Trophoblast cell (in vitro differentiated cells and primary cell): ENCODE results near the gene SKI.

Source experiments
- DNase-seq, 2 donors: peaks; one replicate each; pipeline ENCODE4 v3.0.0-alpha.2; 2016
- H2AFZ ChIP-seq: 2 replicates; pipeline ENCODE4 v1.6.1; 2013; ENCODE audit warnings: low read length, moderate library complexity, mild to moderate bottlenecking; ENCODE audit not compliant: insufficient read depth, poor library complexity
- H2AK5ac ChIP-seq: 2 replicates; pipeline ENCODE4 v1.6.1; 2013; ENCODE audit warnings: mild to moderate bottlenecking, low read length
- H2BK120ac ChIP-seq: 2 replicates; pipeline ENCODE4 v1.6.1; 2013; ENCODE audit warnings: low read length, mild to moderate bottlenecking, moderate library complexity; ENCODE audit not compliant: insufficient read depth, poor library complexity
- H2BK12ac ChIP-seq: 2 replicates; pipeline ENCODE4 v1.6.1; 2013; ENCODE audit warnings: mild to moderate bottlenecking, low read length, moderate library complexity
- H2BK5ac ChIP-seq: 2 replicates; pipeline ENCODE4 v1.6.1; 2013; ENCODE audit warnings: low read length, low read depth, moderate library complexity, mild to moderate bottlenecking; ENCODE audit not compliant: poor library complexity
- H3K14ac ChIP-seq: 2 replicates; pipeline ENCODE4 v1.6.1; 2013; ENCODE audit warnings: mild to moderate bottlenecking, low read length
- H3K18ac ChIP-seq: 2 replicates; pipeline ENCODE4 v1.6.1; 2013; ENCODE audit warnings: mild to moderate bottlenecking, low read length
- H3K23ac ChIP-seq: 2 replicates; pipeline ENCODE4 v1.6.1; 2013; ENCODE audit warnings: low read length
- H3K27ac ChIP-seq: 2 replicates; pipeline ENCODE4 v1.5.1; 2013; ENCODE audit warnings: low read depth, mild to moderate bottlenecking, inconsistent platforms, low read length, moderate library complexity
- H3K27me3 ChIP-seq: 2 replicates; pipeline ENCODE4 v1.6.1; 2013; ENCODE audit warnings: inconsistent platforms, mild to moderate bottlenecking, low read length, moderate library complexity; ENCODE audit not compliant: insufficient read depth
- H3K36me3 ChIP-seq, 2 experiments: 1 replicate in 1 of 2; 2 replicates in 1 of 2; pipeline ENCODE4 v1.6.1; 2013; ENCODE audit warnings: low read length in 2 of 2, mild to moderate bottlenecking in 2 of 2, moderate library complexity in 1 of 2; ENCODE audit not compliant: insufficient read depth in 2 of 2, control insufficient read depth in 1 of 2
- H3K4ac ChIP-seq: 2 replicates; pipeline ENCODE4 v1.6.1; 2013; ENCODE audit warnings: low read depth, mild to moderate bottlenecking, low read length, moderate library complexity
- H3K4me1 ChIP-seq, 2 experiments: 1 replicate in 1 of 2; 2 replicates in 1 of 2; pipeline ENCODE4 v1.6.1; 2013; ENCODE audit warnings: low read length in 2 of 2, mild to moderate bottlenecking in 2 of 2, moderate library complexity in 1 of 2; ENCODE audit not compliant: insufficient read depth in 2 of 2, control insufficient read depth in 1 of 2
- H3K4me2 ChIP-seq: 2 replicates; pipeline ENCODE4 v1.6.1; 2013; ENCODE audit warnings: inconsistent platforms, mild to moderate bottlenecking, low read length, moderate library complexity
- H3K4me3 ChIP-seq: 2 replicates; pipeline ENCODE4 v1.5.1; 2013; ENCODE audit warnings: mild to moderate bottlenecking, low read depth, low read length, inconsistent platforms
- H3K79me1 ChIP-seq: one replicate; pipeline ENCODE4 v1.6.1; 2013; ENCODE audit warnings: low read length
- H3K79me2 ChIP-seq: 2 replicates; pipeline ENCODE4 v1.6.1; 2013; ENCODE audit warnings: low read length, mild to moderate bottlenecking; ENCODE audit not compliant: control insufficient read depth, insufficient read depth, poor library complexity
- H3K9ac ChIP-seq: 2 replicates; pipeline ENCODE4 v1.6.1; 2013; ENCODE audit warnings: mild to moderate bottlenecking, low read length
- H3K9me3 ChIP-seq: 2 replicates; pipeline ENCODE4 v1.6.1; 2013; ENCODE audit warnings: low read depth, mild to moderate bottlenecking, control low read depth, inconsistent platforms, low read length; ENCODE audit not compliant: insufficient read depth
- H4K12ac ChIP-seq: 2 replicates; pipeline ENCODE4 v1.6.1; 2013; ENCODE audit warnings: low read depth, mild to moderate bottlenecking, low read length, moderate library complexity
- H4K8ac ChIP-seq: 2 replicates; pipeline ENCODE4 v1.6.1; 2013; ENCODE audit warnings: low read depth, mild to moderate bottlenecking, low read length, moderate library complexity
- H4K91ac ChIP-seq: one replicate; pipeline ENCODE4 v1.6.1; 2013; ENCODE audit warnings: low read depth, mild to moderate bottlenecking, low read length, moderate library complexity
- WGBS: extraction: QIAGEN DNeasy Blood & Tissue Kit; methylation state at CpG from one replicate; pipeline ENCODE4 v1.1.7; 2013; ENCODE audit warnings: missing lambda C conversion rate; ENCODE audit not compliant: insufficient read length, insufficient coverage; ENCODE audit errors: extremely low coverage; 5-methylcytosine and 5-hydroxymethylcytosine counted together

The SKI gene

GRCh38 chr1:2349806-2350205, 121.7 kb downstream of the SKI start:
- Histone ChIP-seq H4K8ac (no peak overlapping the region), H3K4me2 (no peak overlapping the region), H3K36me3 (no peaks in the 10 kb centered on the region), H3K27ac (no peak overlapping the region), H2BK5ac (no peak overlapping the region), H4K91ac (no peak overlapping the region), H2BK120ac (no peak overlapping the region), H2AK5ac (no peak overlapping the region), H3K27me3 (no peaks in the 10 kb centered on the region), H3K4me3 (no peak overlapping the region), H3K4ac (no peak overlapping the region), H3K9ac (no peak overlapping the region), H3K4me1 (no peaks in the 10 kb centered on the region), H4K12ac (no peak overlapping the region), H3K79me1 (no peaks in the 10 kb centered on the region), H3K23ac (no peak overlapping the region), H2AFZ (no peak overlapping the region), H3K79me2 (no peaks in the 10 kb centered on the region), H3K14ac (no peak overlapping the region), H3K9me3 (peaks cover 5% of the 10 kb centered on the region), H3K18ac (no peak overlapping the region), H2BK12ac (no peak overlapping the region)
- DNase-seq: no peak
- WGBS: no CpG with 5 or more reads among the region's 9 CpGs

- H4K12ac ChIP-seq: no peak overlapping the region
- H3K14ac ChIP-seq: no peak overlapping the region
- H2BK12ac ChIP-seq: no peak overlapping the region
- no peaks in the 10 kb centered on the region for H3K79me1 ChIP-seq
- H3K9ac ChIP-seq: peak overlapping the region; percentile 17
- H3K4me1 ChIP-seq: no peaks in the 10 kb centered on the region
- WGBS: no CpG with 5 or more reads among the region's 10 CpGs
- H3K9me3 ChIP-seq: peaks cover 2% of the 10 kb centered on the region
- H3K27me3 ChIP-seq: no peaks in the 10 kb centered on the region
- no peak overlapping the region for H2BK5ac ChIP-seq
- H3K4me2 ChIP-seq: no peak overlapping the region
- H4K8ac ChIP-seq: no peak overlapping the region
- no peak for DNase-seq
- no peak overlapping the region for H2AFZ ChIP-seq
- no peak overlapping the region for H2BK120ac ChIP-seq
- H4K91ac ChIP-seq: no peak overlapping the region
- no peak overlapping the region for H2AK5ac ChIP-seq
- no peak overlapping the region for H3K23ac ChIP-seq
- no peak overlapping the region for H3K27ac ChIP-seq
- H3K4ac ChIP-seq: no peak overlapping the region
- no peak overlapping the region for H3K4me3 ChIP-seq
- H3K79me2 ChIP-seq: no peaks in the 10 kb centered on the region
- H3K36me3 ChIP-seq: no peaks in the 10 kb centered on the region
- no peak overlapping the region for H3K18ac ChIP-seq
Observed at GRCh38 chr1:2350501-2350900, 122.4 kb downstream of the SKI start.

GRCh38 chr1:2350911-2351655, 123.0 kb downstream of the SKI start:
- H2BK5ac ChIP-seq: no peak overlapping the region
- H3K79me2 ChIP-seq: no peaks in the 10 kb centered on the region
- H3K23ac ChIP-seq: no peak overlapping the region
- H3K9ac ChIP-seq: peak overlapping the region; percentile 17
- H3K4me1 ChIP-seq: no peaks in the 10 kb centered on the region
- H4K12ac ChIP-seq: no peak overlapping the region
- H3K4ac ChIP-seq: no peak overlapping the region
- no peaks in the 10 kb centered on the region for H3K27me3 ChIP-seq
- H3K18ac ChIP-seq: no peak overlapping the region
- no peaks in the 10 kb centered on the region for H3K36me3 ChIP-seq
- no peaks in the 10 kb centered on the region for H3K79me1 ChIP-seq
- no peak overlapping the region for H2BK12ac ChIP-seq
- H4K8ac ChIP-seq: no peak overlapping the region
- H3K9me3 ChIP-seq: no peaks in the 10 kb centered on the region
- no peak for DNase-seq
- WGBS: no CpG with 5 or more reads among the region's 31 CpGs
- H3K14ac ChIP-seq: no peak overlapping the region
- no peak overlapping the region for H2BK120ac ChIP-seq
- no peak overlapping the region for H4K91ac ChIP-seq
- H2AK5ac ChIP-seq: no peak overlapping the region
- no peak overlapping the region for H2AFZ ChIP-seq
- no peak overlapping the region for H3K4me3 ChIP-seq
- H3K27ac ChIP-seq: no peak overlapping the region
- H3K4me2 ChIP-seq: no peak overlapping the region

GRCh38 chr1:2351723-2352122, 123.6 kb downstream of the SKI start:
- H4K91ac ChIP-seq: no peak overlapping the region
- H3K36me3 ChIP-seq: no peaks in the 10 kb centered on the region
- no peak overlapping the region for H3K4me3 ChIP-seq
- no peak overlapping the region for H3K18ac ChIP-seq
- no peak overlapping the region for H4K12ac ChIP-seq
- H3K4me2 ChIP-seq: no peak overlapping the region
- no peak overlapping the region for H3K27ac ChIP-seq
- H2BK120ac ChIP-seq: no peak overlapping the region
- DNase-seq: no peak
- no CpG with 5 or more reads among the region's 8 CpGs for WGBS
- H2AFZ ChIP-seq: no peak overlapping the region
- H3K9ac ChIP-seq: no peak overlapping the region
- H2BK5ac ChIP-seq: no peak overlapping the region
- no peak overlapping the region for H2BK12ac ChIP-seq
- no peaks in the 10 kb centered on the region for H3K27me3 ChIP-seq
- H3K14ac ChIP-seq: no peak overlapping the region
- no peaks in the 10 kb centered on the region for H3K9me3 ChIP-seq
- no peaks in the 10 kb centered on the region for H3K4me1 ChIP-seq
- H3K4ac ChIP-seq: no peak overlapping the region
- H3K79me2 ChIP-seq: no peaks in the 10 kb centered on the region
- H3K79me1 ChIP-seq: no peaks in the 10 kb centered on the region
- no peak overlapping the region for H3K23ac ChIP-seq
- H4K8ac ChIP-seq: no peak overlapping the region
- H2AK5ac ChIP-seq: no peak overlapping the region
